HG02938 (cell line): ENCODE data around the gene SAMD8.
"Not testable (repeated sequence)": the region's sequence is repeated elsewhere in the genome, so short reads cannot be mapped to it uniquely, and the experiment has no call there.

Experiments used
- ATAC-seq: cut with Tn5 transposase; IDR thresholded peaks from one replicate; pipeline ENCODE4 v1.9.1; 2021; ENCODE audit warnings: mild to moderate bottlenecking, moderate library complexity; ENCODE audit not compliant: unreplicated experiment

Gene SAMD8

GRCh38 chr10:75211007-75211691 is 99.7 kb downstream of the SAMD8 start:
- no peak for ATAC-seq

DNA sequence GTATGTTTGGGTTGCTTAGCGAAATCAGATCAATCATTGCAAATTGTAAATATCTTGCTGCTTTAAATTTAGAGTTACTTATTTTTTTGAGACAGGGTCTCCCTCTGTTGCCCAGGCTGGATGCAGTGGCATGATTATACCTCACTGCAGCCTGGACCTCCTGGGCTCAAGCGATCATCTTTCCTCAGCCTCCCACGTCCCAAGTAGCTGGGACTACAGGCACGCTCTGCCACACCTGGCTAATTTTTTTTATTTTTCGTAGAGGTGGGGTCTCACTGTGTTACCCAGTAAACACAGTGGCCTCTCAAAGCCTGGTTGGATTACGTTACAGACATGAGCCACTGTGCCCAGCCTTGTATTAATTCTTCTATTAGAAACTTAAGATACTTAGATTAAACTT is 100.9 kb downstream of the SAMD8 start:
- ATAC-seq: no peak

- no peak for ATAC-seq
Observed at GRCh38 chr10:75220274-75220673, 108.8 kb downstream of the SAMD8 start.

DNA sequence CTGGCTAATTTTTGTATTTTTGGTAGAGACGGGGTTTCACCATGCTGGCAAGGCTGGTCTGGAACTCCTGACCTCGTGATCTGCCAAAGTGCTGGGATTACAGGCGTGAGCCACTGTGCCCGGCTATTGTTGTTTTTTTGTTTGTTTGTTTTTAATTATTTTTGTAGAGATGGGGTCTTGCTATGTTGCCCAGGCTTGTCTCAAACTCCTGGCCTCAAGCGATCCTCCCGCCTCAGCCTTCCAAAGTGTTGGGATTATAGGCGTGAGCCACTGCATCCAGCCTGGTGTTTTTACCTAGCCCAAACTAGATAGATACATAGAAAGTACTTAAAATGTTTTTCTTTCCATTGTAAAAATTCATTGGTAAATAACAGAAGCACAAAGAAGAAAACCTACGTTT is 110.0 kb downstream of the SAMD8 start:
- ATAC-seq: not testable (repeated sequence)

GRCh38 chr10:75223507-75223906 is 112.1 kb downstream of the SAMD8 start:
- no peak for ATAC-seq

- ATAC-seq: no peak
Observed at GRCh38 chr10:75226095-75226494, 114.6 kb downstream of the SAMD8 start.

DNA sequence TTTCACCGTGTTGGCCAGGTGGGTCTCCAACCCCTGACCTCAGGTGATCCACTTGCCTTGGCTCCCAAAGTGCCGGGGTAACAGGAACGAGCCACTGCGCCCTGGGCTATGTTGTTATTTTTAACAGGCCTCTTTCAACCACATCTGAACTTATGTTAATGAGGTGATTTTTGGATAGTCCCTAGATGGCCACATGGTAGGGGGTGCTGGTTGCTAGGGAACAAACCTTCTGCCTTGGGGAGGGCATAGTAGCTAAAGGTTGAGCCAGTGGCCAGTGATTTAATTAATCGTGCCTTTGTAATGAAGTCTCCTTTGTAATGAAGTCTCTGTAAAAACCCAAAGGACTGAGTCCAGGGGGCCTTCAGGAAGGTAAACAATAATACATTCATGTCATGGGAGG is 115.2 kb downstream of the SAMD8 start:
- no peak for ATAC-seq

DNA sequence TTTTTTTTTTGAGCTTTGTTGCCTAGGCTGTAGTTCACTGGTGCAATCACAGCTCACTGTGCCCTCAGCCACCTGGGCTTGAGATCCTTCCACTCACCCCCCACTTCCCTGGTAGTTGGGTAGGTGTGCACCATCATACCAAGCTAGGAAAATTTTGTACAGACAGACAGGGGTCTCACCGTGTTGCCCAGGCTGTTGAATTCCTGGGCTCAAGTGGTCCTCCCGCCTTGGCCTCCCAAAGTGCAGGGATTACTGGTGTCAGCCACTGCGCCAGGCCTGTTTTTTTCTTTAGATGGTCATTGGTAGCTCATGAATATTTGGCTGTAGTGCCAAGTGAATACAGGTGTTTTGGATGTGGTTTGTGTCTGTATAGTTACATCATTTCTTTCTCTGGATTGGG is 116.8 kb downstream of the SAMD8 start:
- ATAC-seq: no peak

DNA sequence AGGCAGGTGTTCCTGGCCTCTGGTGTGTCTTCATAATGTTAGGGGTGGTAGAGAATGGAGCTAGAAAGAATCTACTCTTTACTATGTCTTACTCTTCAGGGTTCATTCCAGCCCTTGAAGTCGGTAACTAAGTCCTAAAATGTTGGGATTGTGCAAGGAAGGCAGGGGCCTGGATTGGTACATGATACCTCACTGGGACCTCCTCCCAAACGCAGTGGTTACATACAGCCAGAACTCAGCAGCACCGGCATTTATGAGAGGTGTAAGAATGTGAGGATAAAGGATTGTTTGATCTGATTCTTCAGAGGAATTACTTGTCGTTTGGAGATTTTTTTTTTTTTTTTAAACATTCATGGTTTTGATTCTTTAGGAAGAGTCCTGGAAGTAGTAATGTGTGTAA is 117.4 kb downstream of the SAMD8 start:
- ATAC-seq: no peak

GRCh38 chr10:75229971-75230370 is 118.5 kb downstream of the SAMD8 start:
- ATAC-seq: no peak

DNA sequence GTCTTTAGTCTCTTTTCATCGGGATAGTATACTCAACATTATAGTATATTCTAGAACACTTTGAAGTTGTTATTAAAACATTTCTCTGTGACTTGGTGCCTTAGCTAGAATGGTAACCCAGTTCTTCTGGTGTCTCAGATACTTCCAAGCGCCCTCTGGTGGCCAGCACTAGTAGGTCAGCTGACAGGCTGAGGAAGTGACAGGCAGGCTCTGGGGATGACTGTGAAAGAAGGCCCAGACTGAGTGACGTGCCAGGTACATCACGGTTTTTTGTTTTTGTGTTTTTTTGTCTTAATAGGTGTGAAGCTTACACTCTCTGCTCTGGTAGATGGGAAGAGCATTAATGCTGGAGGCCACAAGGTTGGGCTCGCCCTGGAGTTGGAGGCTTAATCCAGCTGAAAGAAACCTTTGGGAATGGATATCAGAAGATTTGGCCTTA is 119.2 kb downstream of the SAMD8 start:
- ATAC-seq: peak; percentile 34
